GM13977 (cell line): Measurements from ENCODE around the gene NEUROG1.

Experiments
- DNase-seq: peaks from one replicate; pipeline ENCODE4 v3.0.0; 2012; ENCODE audit warnings: low spot score
- in situ Hi-C: fragments of 300-500 bp; cut with MboI; formaldehyde crosslinking; loops from one replicate; pipeline ENCODE4 v1.12.0; 2022; ENCODE audit warnings: low sequenced_read_pairs, low pct_unique_long_range_greater_than_20kb, mixed read lengths, inconsistent platforms; ENCODE audit not compliant: unreplicated experiment
- TF ChIP-seq, protein P1 (sequence below): IDR thresholded peaks from 2 replicates; pipeline ENCODE4 v1.5.1; 2012; ENCODE audit warnings: mild to moderate bottlenecking, control low read depth; ENCODE audit not compliant: insufficient read depth; ENCODE audit errors: extremely low read depth, missing control alignments

The NEUROG1 gene, protein sequence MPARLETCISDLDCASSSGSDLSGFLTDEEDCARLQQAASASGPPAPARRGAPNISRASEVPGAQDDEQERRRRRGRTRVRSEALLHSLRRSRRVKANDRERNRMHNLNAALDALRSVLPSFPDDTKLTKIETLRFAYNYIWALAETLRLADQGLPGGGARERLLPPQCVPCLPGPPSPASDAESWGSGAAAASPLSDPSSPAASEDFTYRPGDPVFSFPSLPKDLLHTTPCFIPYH

DNA sequence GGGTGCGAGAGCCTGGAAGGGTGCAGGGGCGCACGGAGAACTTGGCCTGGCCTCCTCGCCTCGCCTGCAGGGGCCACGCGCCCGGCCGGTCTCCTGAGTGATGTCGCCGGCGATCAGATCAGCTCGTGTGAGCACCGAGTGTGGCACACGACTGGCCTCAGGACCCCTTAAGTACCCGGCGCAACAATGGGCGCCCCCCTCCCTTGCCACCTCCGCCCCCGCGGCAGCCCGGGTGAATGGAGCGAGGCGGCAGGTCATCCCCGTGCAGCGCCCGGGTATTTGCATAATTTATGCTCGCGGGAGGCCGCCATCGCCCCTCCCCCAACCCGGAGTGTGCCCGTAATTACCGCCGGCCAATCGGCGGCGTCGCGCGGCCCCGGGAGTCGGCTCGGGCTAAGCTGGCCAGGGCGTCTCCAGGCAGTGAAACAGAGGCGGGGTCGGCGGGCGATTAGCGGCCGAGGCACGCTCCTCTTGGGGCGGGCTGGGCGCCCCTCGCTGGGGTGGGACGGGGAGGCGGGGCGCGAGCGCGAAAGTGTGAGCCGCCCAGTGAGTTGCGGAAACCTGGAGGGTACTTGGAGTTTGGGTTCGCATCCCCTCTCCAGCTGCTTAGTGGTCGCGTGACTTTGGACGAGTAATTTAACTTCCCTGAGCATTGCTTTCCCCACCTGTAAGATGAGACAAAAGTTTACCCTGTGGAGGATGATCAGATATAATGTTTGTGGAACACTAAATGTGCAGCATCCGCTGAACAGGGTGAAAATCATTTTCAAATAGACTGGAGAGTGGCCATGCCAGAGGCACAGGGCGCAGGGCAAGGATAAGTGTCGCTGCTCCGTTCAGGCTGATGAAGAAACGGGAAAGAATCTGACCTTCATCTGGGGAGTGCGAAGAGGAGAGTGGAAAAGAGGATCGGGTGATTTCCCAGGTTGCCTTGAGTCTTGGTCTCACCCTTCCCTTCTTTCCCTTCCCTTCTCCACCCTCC lies at the start of gene NEUROG1:
Gene NEUROG1, minus strand, starts transcription at position 145 of the 982 bp plus-strand sequence. CDS start 274 bp downstream, outside the sequence.
- TF ChIP-seq, protein P1, sequence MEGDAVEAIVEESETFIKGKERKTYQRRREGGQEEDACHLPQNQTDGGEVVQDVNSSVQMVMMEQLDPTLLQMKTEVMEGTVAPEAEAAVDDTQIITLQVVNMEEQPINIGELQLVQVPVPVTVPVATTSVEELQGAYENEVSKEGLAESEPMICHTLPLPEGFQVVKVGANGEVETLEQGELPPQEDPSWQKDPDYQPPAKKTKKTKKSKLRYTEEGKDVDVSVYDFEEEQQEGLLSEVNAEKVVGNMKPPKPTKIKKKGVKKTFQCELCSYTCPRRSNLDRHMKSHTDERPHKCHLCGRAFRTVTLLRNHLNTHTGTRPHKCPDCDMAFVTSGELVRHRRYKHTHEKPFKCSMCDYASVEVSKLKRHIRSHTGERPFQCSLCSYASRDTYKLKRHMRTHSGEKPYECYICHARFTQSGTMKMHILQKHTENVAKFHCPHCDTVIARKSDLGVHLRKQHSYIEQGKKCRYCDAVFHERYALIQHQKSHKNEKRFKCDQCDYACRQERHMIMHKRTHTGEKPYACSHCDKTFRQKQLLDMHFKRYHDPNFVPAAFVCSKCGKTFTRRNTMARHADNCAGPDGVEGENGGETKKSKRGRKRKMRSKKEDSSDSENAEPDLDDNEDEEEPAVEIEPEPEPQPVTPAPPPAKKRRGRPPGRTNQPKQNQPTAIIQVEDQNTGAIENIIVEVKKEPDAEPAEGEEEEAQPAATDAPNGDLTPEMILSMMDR: no peak
- in situ Hi-C loops: no loop called here
- DNase-seq: no peak

DNA sequence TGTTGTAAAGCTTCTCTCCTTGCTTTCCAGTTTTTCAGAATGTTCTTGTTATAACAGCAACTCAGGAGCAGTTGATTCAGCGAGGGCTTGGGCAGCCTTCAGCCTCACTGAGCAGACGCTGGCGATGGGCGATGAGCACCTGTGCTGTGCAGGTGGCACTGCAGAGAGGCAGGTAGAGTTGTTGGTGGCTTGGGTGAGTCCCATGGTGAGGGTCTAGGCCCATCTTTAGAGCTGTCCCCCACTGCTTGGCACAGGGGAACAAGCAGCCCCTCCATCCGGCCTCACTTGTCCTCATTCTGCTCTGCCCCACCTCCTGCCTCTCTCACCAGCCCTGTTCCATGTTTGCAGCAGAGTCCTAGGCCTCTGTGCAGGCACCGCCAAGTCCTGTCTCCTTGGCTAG lies 49.2 kb upstream of the NEUROG1 start:
- TF ChIP-seq, protein P1: no peak
- no peak for DNase-seq
- in situ Hi-C loops: no loop called here

DNA sequence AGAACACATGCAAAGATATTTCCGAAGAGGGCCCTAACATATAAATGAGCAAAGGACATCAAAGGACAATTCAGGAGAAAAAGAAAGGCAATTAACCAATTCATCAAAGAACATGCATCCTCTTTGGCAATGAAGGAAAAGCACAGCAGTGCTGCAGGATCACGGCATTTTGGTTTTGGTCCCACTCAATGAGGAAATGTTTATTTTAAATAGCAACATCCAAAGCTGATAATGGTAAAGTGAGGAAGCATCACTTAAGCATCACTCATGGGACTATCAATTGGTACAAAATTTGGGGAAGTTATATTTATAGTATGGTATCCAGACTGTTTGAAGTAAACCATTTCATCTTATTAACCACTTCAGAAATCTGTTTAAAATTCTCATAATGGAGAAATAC lies 48.5 kb upstream of the NEUROG1 start:
- in situ Hi-C loops: no loop called here
- no peak for DNase-seq
- TF ChIP-seq, protein P1: no peak

DNA sequence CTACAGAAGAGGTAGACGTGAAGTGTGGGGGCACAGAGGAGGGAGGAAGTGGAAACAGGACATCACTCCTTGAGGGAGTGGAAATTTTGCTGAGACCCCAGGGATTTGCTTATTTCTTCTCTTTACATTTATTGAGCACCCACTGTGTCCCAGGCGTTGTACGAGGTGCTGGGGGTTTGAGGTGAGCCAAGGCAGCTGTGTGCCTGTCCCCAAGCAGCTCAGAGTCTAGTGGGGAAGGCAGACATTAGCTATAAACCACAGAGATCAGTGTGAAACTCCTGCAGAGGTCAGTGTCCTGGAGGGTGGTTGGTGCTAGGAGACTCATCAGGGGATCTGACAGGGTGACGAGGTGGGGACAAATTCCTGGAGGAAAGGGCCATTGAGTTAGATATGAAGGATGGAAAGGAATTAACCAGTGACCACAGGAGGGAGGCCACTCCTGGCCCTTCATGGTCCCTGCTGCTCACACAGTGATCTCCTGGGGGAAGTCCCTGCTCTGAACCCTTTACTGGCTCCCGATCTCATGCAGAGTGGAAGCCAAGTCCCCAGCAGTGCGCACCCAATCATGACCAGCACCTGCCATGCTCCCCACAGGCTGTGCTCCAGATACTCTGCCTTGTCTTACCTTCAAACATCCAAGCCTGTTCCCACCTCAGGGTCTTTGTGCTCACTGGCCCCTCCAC lies 46.5 kb upstream of the NEUROG1 start:
- TF ChIP-seq, protein P1: no peak
- no peak for DNase-seq
- in situ Hi-C loops: no loop called here

DNA sequence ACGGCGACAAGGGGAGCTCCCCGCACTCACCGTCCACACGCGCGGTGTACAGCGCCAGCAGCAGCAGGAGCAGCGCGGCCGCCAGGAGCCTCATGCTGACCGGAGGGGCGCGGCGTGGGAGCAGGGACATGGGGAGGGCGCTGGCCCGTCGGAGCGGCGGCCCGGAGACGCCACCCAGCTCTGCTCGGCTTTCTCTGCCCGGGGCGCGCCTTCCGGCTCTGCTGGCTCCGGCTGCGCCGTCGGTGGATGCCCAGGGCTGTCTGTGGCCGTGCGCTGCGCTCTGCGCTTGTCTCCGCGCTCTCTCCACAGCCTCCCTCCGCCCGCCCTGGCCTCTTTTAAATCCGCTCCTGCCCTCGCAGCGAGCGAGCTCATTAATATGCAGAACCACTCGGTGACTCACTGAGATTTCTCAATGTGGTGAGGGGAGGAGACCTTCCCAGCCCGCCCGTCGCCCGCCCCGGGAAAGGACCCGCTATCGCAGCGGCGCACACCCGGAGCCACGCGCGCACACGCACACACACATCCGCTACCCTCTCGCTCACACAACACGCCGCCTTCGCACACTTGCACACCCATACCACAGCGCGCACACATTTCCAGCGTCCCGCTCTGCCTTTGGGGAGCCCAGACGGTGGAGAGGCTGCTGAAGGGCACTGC lies 43.0 kb upstream of the NEUROG1 start, which contains the start of gene CXCL14:
Gene CXCL14, minus strand, starts transcription at position 307 of the 657 bp plus-strand sequence. Its CDS starts 213 bp downstream, at position 94.
- DNase-seq: no peak
- TF ChIP-seq, protein P1: no peak
- in situ Hi-C loops: no loop called here

DNA sequence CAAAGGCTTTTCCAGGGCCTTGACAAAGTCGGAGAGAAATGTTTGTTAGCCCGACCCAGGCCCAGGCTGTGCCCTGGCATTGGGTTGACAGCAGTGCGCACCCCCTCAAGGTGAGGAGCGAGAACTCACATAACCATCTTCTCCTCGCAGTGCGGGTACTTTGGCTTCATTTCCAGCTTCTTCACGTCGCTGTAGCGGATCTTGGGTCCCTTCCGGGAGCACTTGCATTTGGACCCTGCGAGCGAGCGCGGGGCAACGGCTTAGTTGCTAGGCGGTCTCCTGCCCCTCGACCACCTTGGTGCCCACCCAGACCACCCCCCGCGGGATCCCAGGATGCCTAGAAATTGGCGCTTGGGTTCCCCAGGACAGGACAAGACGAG lies 42.5 kb upstream of the NEUROG1 start:
- in situ Hi-C loops: no loop called here
- TF ChIP-seq, protein P1: no peak
- DNase-seq: no peak
